ENCODE data around the gene SEC16A.
"Not testable (repeated sequence)": the region's sequence is repeated elsewhere in the genome, so short reads cannot be mapped to it uniquely, and the experiment has no call there.

Gene SEC16A

DNA sequence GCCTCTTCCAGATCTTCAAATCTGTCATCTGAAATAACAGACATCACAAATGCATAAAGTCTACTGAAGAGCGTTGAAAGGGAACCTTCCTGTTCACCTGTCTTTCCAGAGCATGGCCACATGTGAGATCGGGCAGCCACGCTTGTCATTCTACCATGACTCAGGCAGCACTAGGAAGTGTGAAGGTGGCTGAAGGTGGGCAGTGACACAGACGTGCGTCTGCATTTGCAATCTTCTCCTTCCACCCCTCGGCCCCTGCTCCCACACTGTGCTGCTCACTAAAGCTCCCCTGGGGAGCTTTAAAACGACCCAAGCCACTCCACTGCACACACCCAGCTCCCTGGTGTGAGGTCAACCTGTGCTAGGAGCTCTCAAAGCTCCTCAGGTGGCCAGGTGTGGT is 74.9 kb downstream of the SEC16A start:
- H3K9ac ChIP-seq (ENCODE audit: low read length): no peak overlapping the region
- H3K27me3 ChIP-seq (replicated peaks; ENCODE audit: insufficient read depth, low read length): no peaks in the 10 kb centered on the region
- 0 out of 2 replicates have a peak, but pooled peaks cover 5% of the 10 kb centered on the region for H3K36me3 ChIP-seq (replicated peaks; ENCODE audit: insufficient read depth, low read length)
- DNase-seq: no peak
- H3K9me2 ChIP-seq (replicated peaks; ENCODE audit: insufficient read depth, low read length): no peaks in the 10 kb centered on the region
- no peak overlapping the region for H3K27ac ChIP-seq (ENCODE audit: low read length)
- no peaks in the 10 kb centered on the region for H4K20me1 ChIP-seq (ENCODE audit: insufficient read depth, low read length)
- 0 out of 2 replicates have a peak, but pooled peaks cover 4% of the 10 kb centered on the region for H3F3A ChIP-seq (ENCODE audit: insufficient read depth, low read length)
- H3K4me2 ChIP-seq (ENCODE audit: low read depth, low read length): no peak overlapping the region
- H3K4me1 ChIP-seq (ENCODE audit: low read length): peaks cover 37% of the 10 kb centered on the region
- H3K79me2 ChIP-seq (ENCODE audit: low read length): peaks cover 45% of the 10 kb centered on the region
- TF ChIP-seq EZH2phosphoT487 (IDR thresholded peaks at IDR 0.05; ENCODE audit: low read length): no peak
- no peak for TF ChIP-seq EZH2 (optimal IDR thresholded peaks at IDR 0.05; ENCODE audit: low read depth, low read length)
- TF ChIP-seq, protein P1, sequence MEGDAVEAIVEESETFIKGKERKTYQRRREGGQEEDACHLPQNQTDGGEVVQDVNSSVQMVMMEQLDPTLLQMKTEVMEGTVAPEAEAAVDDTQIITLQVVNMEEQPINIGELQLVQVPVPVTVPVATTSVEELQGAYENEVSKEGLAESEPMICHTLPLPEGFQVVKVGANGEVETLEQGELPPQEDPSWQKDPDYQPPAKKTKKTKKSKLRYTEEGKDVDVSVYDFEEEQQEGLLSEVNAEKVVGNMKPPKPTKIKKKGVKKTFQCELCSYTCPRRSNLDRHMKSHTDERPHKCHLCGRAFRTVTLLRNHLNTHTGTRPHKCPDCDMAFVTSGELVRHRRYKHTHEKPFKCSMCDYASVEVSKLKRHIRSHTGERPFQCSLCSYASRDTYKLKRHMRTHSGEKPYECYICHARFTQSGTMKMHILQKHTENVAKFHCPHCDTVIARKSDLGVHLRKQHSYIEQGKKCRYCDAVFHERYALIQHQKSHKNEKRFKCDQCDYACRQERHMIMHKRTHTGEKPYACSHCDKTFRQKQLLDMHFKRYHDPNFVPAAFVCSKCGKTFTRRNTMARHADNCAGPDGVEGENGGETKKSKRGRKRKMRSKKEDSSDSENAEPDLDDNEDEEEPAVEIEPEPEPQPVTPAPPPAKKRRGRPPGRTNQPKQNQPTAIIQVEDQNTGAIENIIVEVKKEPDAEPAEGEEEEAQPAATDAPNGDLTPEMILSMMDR (IDR thresholded peaks at IDR 0.05; ENCODE audit: low read length): no peak
- no peak overlapping the region for H2AFZ ChIP-seq (ENCODE audit: low read length)
- H3K9me3 ChIP-seq (replicated peaks; ENCODE audit: insufficient read depth, low read length): no peaks in the 10 kb centered on the region
- no peak overlapping the region for H3K4me3 ChIP-seq (ENCODE audit: low read length)

DNA sequence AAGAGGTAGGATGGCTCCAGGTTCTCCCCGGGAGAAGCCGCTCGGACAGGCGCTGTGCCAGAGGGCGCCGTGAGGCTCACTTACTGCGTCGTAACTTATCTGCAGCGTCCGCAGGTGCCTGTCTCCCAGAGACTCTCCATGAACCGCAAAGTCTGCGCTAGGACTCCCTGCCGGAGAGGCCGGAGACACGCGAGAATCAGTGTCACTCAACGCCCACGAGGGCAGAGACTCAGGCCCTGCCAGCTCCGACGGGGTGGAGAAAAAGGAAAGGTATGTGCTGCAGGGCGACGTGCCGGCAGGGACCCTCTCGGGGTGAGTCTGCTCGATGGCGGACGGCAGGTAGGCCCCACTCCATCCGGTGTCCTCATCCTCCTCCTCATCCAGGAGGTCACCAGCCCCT is 75.8 kb downstream of the SEC16A start:
- DNase-seq; H3K27me3 ChIP-seq (replicated peaks; ENCODE audit: insufficient read depth, low read length); H3F3A ChIP-seq (ENCODE audit: insufficient read depth, low read length); H3K9me2 ChIP-seq (replicated peaks; ENCODE audit: insufficient read depth, low read length); H3K9ac ChIP-seq (ENCODE audit: low read length); H3K4me3 ChIP-seq (ENCODE audit: low read length); H3K4me2 ChIP-seq (ENCODE audit: low read depth, low read length); H3K9me3 ChIP-seq (replicated peaks; ENCODE audit: insufficient read depth, low read length); H3K27ac ChIP-seq (ENCODE audit: low read length); H4K20me1 ChIP-seq (ENCODE audit: insufficient read depth, low read length); H2AFZ ChIP-seq (ENCODE audit: low read length); H3K36me3 ChIP-seq (replicated peaks; ENCODE audit: insufficient read depth, low read length): not testable (repeated sequence)
- H3K4me1 ChIP-seq (ENCODE audit: low read length): peaks cover 36% of the 10 kb centered on the region
- H3K79me2 ChIP-seq (ENCODE audit: low read length): peaks cover 37% of the 10 kb centered on the region

DNA sequence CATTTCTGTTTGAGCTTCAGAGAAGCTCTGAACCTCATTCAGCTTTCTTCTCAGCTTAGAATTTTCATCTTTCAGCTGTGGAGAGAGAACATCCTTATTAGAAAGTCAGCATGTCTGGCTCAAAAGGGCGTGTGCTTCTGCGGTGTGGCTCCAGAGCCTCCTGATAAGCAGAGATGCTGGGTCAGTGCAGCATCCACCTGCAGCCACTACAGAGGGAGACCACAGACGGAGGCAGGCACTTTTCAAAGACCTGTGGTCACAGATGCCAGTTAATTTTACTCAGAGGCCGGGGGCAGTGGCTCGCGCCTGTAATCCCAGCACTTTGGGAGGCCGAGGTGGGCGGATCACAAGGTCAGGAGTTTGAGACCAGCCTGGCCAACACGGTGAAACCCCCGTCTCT is 76.9 kb downstream of the SEC16A start:
- H3K4me2 ChIP-seq (ENCODE audit: low read depth, low read length); H3K27ac ChIP-seq (ENCODE audit: low read length); DNase-seq; H4K20me1 ChIP-seq (ENCODE audit: insufficient read depth, low read length); H3K9me2 ChIP-seq (replicated peaks; ENCODE audit: insufficient read depth, low read length); H2AFZ ChIP-seq (ENCODE audit: low read length); H3F3A ChIP-seq (ENCODE audit: insufficient read depth, low read length); H3K36me3 ChIP-seq (replicated peaks; ENCODE audit: insufficient read depth, low read length); H3K27me3 ChIP-seq (replicated peaks; ENCODE audit: insufficient read depth, low read length); H3K4me3 ChIP-seq (ENCODE audit: low read length); H3K9ac ChIP-seq (ENCODE audit: low read length); H3K9me3 ChIP-seq (replicated peaks; ENCODE audit: insufficient read depth, low read length): not testable (repeated sequence)
- H3K4me1 ChIP-seq (ENCODE audit: low read length): peaks cover 28% of the 10 kb centered on the region
- peaks cover 25% of the 10 kb centered on the region for H3K79me2 ChIP-seq (ENCODE audit: low read length)

DNA sequence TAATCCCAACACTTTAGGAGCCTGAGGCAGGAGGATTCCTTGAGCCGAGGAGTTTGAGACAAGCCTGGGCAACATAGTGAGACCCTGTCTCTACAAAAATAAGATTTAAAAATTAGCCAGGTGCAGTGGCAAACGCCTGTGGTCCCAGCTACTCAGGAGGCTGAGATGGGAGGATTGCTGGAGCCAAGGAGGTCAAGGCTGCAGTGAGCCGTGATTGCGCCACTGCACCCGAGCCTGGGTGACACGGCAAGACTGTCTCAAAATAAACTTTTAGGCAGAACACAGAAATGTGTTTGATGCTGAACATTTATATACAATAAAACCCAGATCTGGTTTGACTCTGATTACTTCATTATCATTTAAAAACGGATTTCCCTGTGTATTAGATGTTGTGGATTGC is 77.4 kb downstream of the SEC16A start:
- no peaks in the 10 kb centered on the region for H3K9me2 ChIP-seq (replicated peaks; ENCODE audit: insufficient read depth, low read length)
- H3K36me3 ChIP-seq (replicated peaks; ENCODE audit: insufficient read depth, low read length): no peaks in the 10 kb centered on the region
- 0 out of 2 replicates have a peak, but pooled peaks cover 4% of the 10 kb centered on the region for H3F3A ChIP-seq (ENCODE audit: insufficient read depth, low read length)
- H2AFZ ChIP-seq (ENCODE audit: low read length): no peak overlapping the region
- no peak overlapping the region for H3K9ac ChIP-seq (ENCODE audit: low read length)
- H3K9me3 ChIP-seq (replicated peaks; ENCODE audit: insufficient read depth, low read length): no peaks in the 10 kb centered on the region
- peaks cover 31% of the 10 kb centered on the region for H3K4me1 ChIP-seq (ENCODE audit: low read length)
- H3K4me3 ChIP-seq (ENCODE audit: low read length): no peak overlapping the region
- no peaks in the 10 kb centered on the region for H4K20me1 ChIP-seq (ENCODE audit: insufficient read depth, low read length)
- no peak overlapping the region; the same call in 1 of the 2 replicates for H3K27ac ChIP-seq (ENCODE audit: low read length)
- H3K79me2 ChIP-seq (ENCODE audit: low read length): peaks cover 21% of the 10 kb centered on the region
- DNase-seq: no peak
- no peak overlapping the region for H3K4me2 ChIP-seq (ENCODE audit: low read depth, low read length)
- H3K27me3 ChIP-seq (replicated peaks; ENCODE audit: insufficient read depth, low read length): no peaks in the 10 kb centered on the region
- TF ChIP-seq EZH2phosphoT487 (IDR thresholded peaks at IDR 0.05; ENCODE audit: low read length) (no peak), EZH2 (optimal IDR thresholded peaks at IDR 0.05; ENCODE audit: low read depth, low read length) (no peak)
- TF ChIP-seq, protein P1 (IDR thresholded peaks at IDR 0.05; ENCODE audit: low read length): no peak
